ENCODE measurements around the gene LONP1. TPM values are rescaled to one million over a fixed set of nuclear protein-coding genes. Genes with fewer than 3 reads are reported as not detected.

LONP1 gene
- total RNA-seq, 1 donor from 2014 or later: 30.7 TPM

DNA sequence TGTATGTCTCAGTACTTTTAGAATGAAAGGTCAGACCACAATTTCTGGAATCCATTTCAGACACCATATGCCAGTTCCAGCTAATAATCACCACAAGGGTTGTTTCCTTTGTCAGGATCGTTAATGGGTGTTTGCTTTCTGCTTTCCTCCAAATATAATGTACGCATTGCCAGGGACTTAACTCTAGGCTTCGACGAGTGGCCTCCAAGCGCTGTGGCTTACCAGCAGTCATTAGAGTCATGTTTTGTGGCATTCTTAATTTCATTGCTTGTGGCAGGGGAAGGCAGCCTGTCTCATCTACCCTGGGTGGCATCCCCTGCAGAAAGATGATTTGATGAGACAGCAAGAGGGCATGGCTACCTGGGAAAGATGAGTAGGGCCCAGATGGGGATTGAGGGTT is 74.5 kb downstream of the LONP1 start:
- no peak for DNase-seq

- DNase-seq: no peak
These were observed 75.9 kb downstream of the LONP1 start for GRCh38 chr19:5644037-5644436.

GRCh38 chr19:5643060-5643459 is 76.9 kb downstream of the LONP1 start:
- no peak for DNase-seq

- DNase-seq: no peak
These were observed 77.7 kb downstream of the LONP1 start for GRCh38 chr19:5642204-5642603.

Other genes with a start within 250 kb of the LONP1 start
- 17.7 TPM for gene TINCR, start 152.2 kb downstream of the LONP1 start, total RNA-seq
- gene SAFB2, start 97.4 kb downstream of the LONP1 start, total RNA-seq: 41.2 TPM
- 106 TPM for gene SAFB, start 97.1 kb downstream of the LONP1 start, total RNA-seq
- 25.2 TPM for gene MICOS13, start 39.6 kb downstream of the LONP1 start, total RNA-seq
- 2.4 TPM for gene HSD11B1L, start 39.1 kb downstream of the LONP1 start, total RNA-seq
- 331 TPM for gene RPL36, start 29.9 kb downstream of the LONP1 start, total RNA-seq
- gene CATSPERD, start 491 bp upstream of the LONP1 start, total RNA-seq: not detected
- 0.30 TPM for gene PRR22, start 64.6 kb upstream of the LONP1 start, total RNA-seq
- gene DUS3L, start 71.0 kb upstream of the LONP1 start, total RNA-seq: 16.7 TPM
- 2.2 TPM for gene NRTN, start 84.9 kb upstream of the LONP1 start, total RNA-seq
- gene FUT6, start 119.6 kb upstream of the LONP1 start, total RNA-seq: 0.20 TPM
- gene FUT3, start 131.3 kb upstream of the LONP1 start, total RNA-seq: 0.30 TPM
- gene FUT5, start 150.4 kb upstream of the LONP1 start, total RNA-seq: not detected
- gene NDUFA11, start 183.6 kb upstream of the LONP1 start, total RNA-seq: 69.7 TPM
- gene VMAC, start 184.7 kb upstream of the LONP1 start, total RNA-seq: 4.6 TPM
- gene CAPS, start 194.1 kb upstream of the LONP1 start, total RNA-seq: 5.3 TPM